DOHH2 (cell line): Measurements from ENCODE around the gene GLCE.

Experiments
- H3F3A ChIP-seq: fragments of 200-600 bp; sonication (generic), shearing (Covaris generic); 2 replicates; pipeline ENCODE4 v1.6.0; 2016; ENCODE audit warnings: antibody characterized with exemption, mild to moderate bottlenecking; ENCODE audit not compliant: control insufficient read depth, insufficient read depth
- H3K27ac ChIP-seq: fragments of 200-600 bp; sonication (generic); 2 replicates; pipeline ENCODE4 v1.5.1; 2014; ENCODE audit warnings: low read depth, mild to moderate bottlenecking, low read length, moderate library complexity
- H3K27me3 ChIP-seq: fragments of 200-600 bp; sonication (generic); 2 replicates; pipeline ENCODE4 v1.6.1; 2014; ENCODE audit warnings: mild to moderate bottlenecking, low read length, mixed read lengths; ENCODE audit not compliant: control insufficient read depth
- H3K36me3 ChIP-seq: fragments of 200-600 bp; sonication (generic); 2 replicates; pipeline ENCODE4 v1.6.1; 2014; ENCODE audit warnings: mild to moderate bottlenecking, low read length, moderate library complexity, mixed read lengths; ENCODE audit not compliant: control insufficient read depth
- H3K4me1 ChIP-seq: fragments of 200-600 bp; sonication (generic); 2 replicates; pipeline ENCODE4 v1.6.1; 2014; ENCODE audit warnings: mild to moderate bottlenecking, low read length, mixed read lengths; ENCODE audit not compliant: control insufficient read depth
- H3K4me2 ChIP-seq: fragments of 200-600 bp; sonication (generic); 2 replicates; pipeline ENCODE4 v1.6.0; 2014; ENCODE audit warnings: mild to moderate bottlenecking, low read length, moderate library complexity
- H3K4me3 ChIP-seq: fragments of 200-600 bp; sonication (generic); 2 replicates; pipeline ENCODE4 v1.5.1; 2014; ENCODE audit warnings: mild to moderate bottlenecking, low read length, mixed read lengths
- H3K79me2 ChIP-seq: fragments of 200-600 bp; sonication (generic); 2 replicates; pipeline ENCODE4 v1.6.1; 2014; ENCODE audit warnings: mild to moderate bottlenecking, low read length, mixed read lengths; ENCODE audit not compliant: control insufficient read depth
- H3K9me2 ChIP-seq: fragments of 200-600 bp; sonication (generic); replicated peaks from 2 replicates; pipeline ENCODE4 v1.6.1; 2014; ENCODE audit warnings: mild to moderate bottlenecking, low read length, mixed read lengths; ENCODE audit not compliant: control insufficient read depth
- H3K9me3 ChIP-seq: fragments of 200-600 bp; sonication (generic); 2 replicates; pipeline ENCODE4 v1.6.1; 2014; ENCODE audit warnings: antibody characterized with exemption, low read length, mixed read lengths; ENCODE audit not compliant: control insufficient read depth, insufficient read depth
- H4K20me1 ChIP-seq: fragments of 200-600 bp; sonication (generic); 2 replicates; pipeline ENCODE4 v1.6.0; 2014; ENCODE audit warnings: low read depth, mild to moderate bottlenecking, antibody characterized with exemption, low read length, moderate library complexity; ENCODE audit not compliant: control insufficient read depth, insufficient read depth
- CTCF ChIP-seq: fragments of 200-600 bp; sonication (generic); IDR thresholded peaks from one replicate; pipeline ENCODE4 v1.5.1; 2014; ENCODE audit warnings: antibody characterized with exemption, mild to moderate bottlenecking, low read depth, low read length; ENCODE audit not compliant: poor library complexity, severe bottlenecking
- EZH2phosphoT487 ChIP-seq: fragments of 200-600 bp; sonication (generic); IDR thresholded peaks from 2 replicates; pipeline ENCODE4 v1.6.1; 2017; ENCODE audit warnings: borderline replicate concordance, mild to moderate bottlenecking, antibody characterized with exemption, low read length, moderate library complexity, mixed read lengths

GLCE gene

GRCh38 chr15:69154684-69155083, 5.8 kb upstream of the GLCE start:
- H3F3A ChIP-seq, result no peaks in the 10 kb centered on the region
- H3K4me1 ChIP-seq, result peaks cover 1% of the 10 kb centered on the region
- H3K4me2 ChIP-seq, result no peak overlapping the region
- no peaks in the 10 kb centered on the region for H3K9me3 ChIP-seq
- no peaks in the 10 kb centered on the region for H3K36me3 ChIP-seq
- H3K9me2 ChIP-seq, result no peaks in the 10 kb centered on the region
- no peak overlapping the region for H3K27ac ChIP-seq
- no peaks in the 10 kb centered on the region for H3K79me2 ChIP-seq
- no peak for TF ChIP-seq EZH2phosphoT487
- no peak for TF ChIP-seq CTCF
- peaks cover 39% of the 10 kb centered on the region for H3K27me3 ChIP-seq
- no peaks in the 10 kb centered on the region for H4K20me1 ChIP-seq
- no peak overlapping the region for H3K4me3 ChIP-seq

GRCh38 chr15:69156736-69157381, 3.6 kb upstream of the GLCE start:
- no peak overlapping the region for H3K4me2 ChIP-seq
- no peaks in the 10 kb centered on the region for H3K9me2 ChIP-seq
- no peak for TF ChIP-seq CTCF
- TF ChIP-seq EZH2phosphoT487, result no peak
- no peak overlapping the region for H3K27ac ChIP-seq
- no peaks in the 10 kb centered on the region for H3F3A ChIP-seq
- peaks cover 9% of the 10 kb centered on the region for H3K4me1 ChIP-seq
- no peaks in the 10 kb centered on the region for H4K20me1 ChIP-seq
- H3K27me3 ChIP-seq, result peaks cover 19% of the 10 kb centered on the region
- no peaks in the 10 kb centered on the region for H3K36me3 ChIP-seq
- peaks cover 13% of the 10 kb centered on the region for H3K79me2 ChIP-seq
- no peak overlapping the region for H3K4me3 ChIP-seq
- no peaks in the 10 kb centered on the region for H3K9me3 ChIP-seq

- no peaks in the 10 kb centered on the region; the same call in 1 of the 2 replicates for H4K20me1 ChIP-seq
- H3K9me2 ChIP-seq, result no peaks in the 10 kb centered on the region
- H3K79me2 ChIP-seq, result peaks cover 25% of the 10 kb centered on the region
These were observed 2.1 kb upstream of the GLCE start for GRCh38 chr15:69158201-69158842.

More at GRCh38 chr15:69158201-69158842, 2.1 kb upstream of the GLCE start:
- Histone ChIP-seq H3K4me1 (peaks cover 12% of the 10 kb centered on the region), H3K4me2 (no peak overlapping the region), H3F3A (no peaks in the 10 kb centered on the region), H3K27me3 (peaks cover 7% of the 10 kb centered on the region; the same call in 1 of the 2 replicates), H3K4me3 (no peak overlapping the region), H3K27ac (no peak overlapping the region), H3K9me3 (no peaks in the 10 kb centered on the region), H3K36me3 (no peaks in the 10 kb centered on the region)
- TF ChIP-seq EZH2phosphoT487 (no peak), CTCF (no peak)
